Right ventricle myocardium inferior (tissue), 1 donor: ENCODE data around the gene ARHGAP30. TPM values are rescaled to one million over a fixed set of nuclear protein-coding genes. Genes with fewer than 3 reads are reported as not detected.
"Not testable (repeated sequence)": the region's sequence is repeated elsewhere in the genome, so short reads cannot be mapped to it uniquely, and the experiment has no call there.

Experiments used
- ATAC-seq: fragments of 200-7000 bp; cut with Tn5 transposase; one replicate; pipeline ENCODE4 v1.9.1; 2020; ENCODE audit warnings: mild to moderate bottlenecking, moderate library complexity
- DNase-seq: peaks from one replicate; pipeline ENCODE4 v3.0.0; 2021; ENCODE audit errors: missing footprints
- intact Hi-C: fragments of 100-400 bp; cut with DNase I; formaldehyde crosslinking; loops from one replicate; pipeline ENCODE4 v1.11.0; 2022
- total RNA-seq: library from RNA; stranded (reverse); fragmentation: NEBNext Ultra II Directional; extraction: Animal tissue kit (Norgen Biotek cat#: 25700); gene quantifications from one replicate; pipeline ENCODE4 v1.2.1, GENCODE V29; 2021
- donor health status: DM: no; HTN: yes; CAD: no; lungs with severe emphysema.

ARHGAP30 gene
- total RNA-seq, 1 donor from 2014 or later, result 3.7 TPM

DNA sequence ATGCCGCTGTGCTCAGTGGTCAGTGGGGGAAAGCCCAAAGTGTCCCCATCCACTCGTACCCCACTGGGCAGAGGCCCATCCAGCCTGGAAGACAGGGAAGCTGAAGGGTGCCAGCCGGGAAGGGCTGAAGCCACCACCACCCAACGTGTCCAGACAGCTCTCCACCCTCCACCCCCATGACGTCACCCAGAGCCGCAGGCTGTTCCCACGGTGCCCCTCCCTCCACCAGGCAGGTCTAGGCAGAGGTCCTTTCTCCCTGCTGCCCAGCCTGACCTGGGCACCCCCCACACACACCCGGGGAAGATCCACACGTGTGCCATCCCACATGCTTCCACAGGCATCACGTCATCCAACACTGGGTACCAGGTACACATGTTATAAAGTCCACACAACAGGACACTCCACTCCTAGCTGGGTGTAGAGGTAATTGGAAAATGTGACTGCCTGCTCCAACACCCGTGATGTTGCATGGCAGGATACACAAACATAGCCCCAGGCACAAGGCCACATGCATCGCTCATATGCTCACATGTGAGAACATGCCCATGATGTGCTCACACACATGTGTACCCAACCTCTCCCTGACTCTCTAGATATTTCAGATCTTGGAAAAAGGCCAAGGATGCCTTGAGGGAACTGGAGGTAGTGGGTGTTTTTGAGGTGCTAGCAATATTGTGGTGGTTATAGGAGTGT, 5.1 kb upstream of the ARHGAP30 start:
- ATAC-seq (no peak), DNase-seq (no peak)
- intact Hi-C loops, result no loop called here

DNA sequence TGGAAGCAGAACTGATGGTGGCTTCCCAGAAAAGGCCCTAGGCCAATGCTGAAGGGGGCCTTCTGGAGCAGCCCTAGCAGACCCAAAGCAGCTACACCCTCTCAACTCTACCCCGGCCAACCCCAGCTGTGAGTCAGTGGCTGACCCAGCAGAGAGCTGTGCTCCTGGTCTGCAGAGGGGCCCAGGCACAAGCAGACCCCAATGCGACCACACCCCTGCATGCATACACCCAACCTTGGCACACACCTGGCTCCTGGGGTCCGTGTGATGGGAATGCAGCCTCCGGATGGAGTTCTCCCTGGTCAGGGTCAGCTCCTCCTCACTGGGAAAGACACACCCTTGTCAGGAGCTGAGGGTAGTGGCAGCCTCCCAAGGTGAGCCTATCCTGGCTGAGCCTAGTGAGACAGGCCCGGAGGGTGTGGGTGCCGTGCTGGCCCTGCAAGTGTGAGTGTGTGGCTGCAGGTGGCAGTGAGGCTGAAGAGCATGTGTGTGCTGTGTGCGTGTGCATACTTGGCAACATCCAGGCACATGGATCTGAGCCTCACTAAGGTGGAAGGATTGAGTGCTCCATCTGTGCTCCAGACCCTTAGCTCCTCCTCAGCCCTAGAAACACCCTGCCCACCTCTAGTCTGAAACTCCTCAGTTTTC, 3.9 kb upstream of the ARHGAP30 start:
- intact Hi-C loops, result no loop called here
- ATAC-seq, result no peak

DNA sequence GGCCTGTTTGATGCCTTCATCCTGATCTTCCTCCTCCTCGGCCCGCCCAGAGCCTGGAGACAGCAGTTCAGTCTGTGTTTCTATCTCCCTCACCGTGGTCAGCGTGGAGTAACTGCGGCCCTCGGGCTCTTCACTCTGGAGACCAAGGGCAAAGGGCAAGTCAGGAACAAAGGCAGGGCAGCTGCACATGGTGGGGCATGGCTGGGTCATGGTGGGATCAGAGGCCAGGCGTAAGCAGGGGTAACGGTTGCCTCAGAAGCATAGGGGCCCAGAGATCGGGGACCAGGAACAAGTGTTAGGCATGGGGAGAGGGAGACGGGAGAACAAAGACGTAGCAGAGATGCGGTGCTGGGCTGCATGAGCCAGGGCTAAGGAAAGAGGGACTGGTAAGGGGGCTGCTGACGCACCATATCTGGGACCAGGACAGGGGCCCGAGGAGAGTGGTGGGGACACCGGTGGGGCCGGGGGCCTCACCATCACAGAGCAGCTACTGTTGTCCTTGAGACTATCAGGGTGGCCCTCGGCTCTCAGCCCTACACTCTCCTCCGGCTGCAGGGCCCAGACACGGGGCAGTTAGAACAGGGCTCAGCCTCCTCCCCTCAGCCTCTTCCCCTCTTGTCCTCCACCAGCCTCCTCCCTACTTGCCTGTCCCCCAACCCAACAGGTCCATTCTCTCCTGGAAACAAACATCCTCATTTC, 3.2 kb upstream of the ARHGAP30 start:
- intact Hi-C loops, result no loop called here
- no peak for ATAC-seq
- DNase-seq, result no peak

More for the DNA sequence above, 3.9 kb upstream of the ARHGAP30 start:
- DNase-seq, result no peak

DNA sequence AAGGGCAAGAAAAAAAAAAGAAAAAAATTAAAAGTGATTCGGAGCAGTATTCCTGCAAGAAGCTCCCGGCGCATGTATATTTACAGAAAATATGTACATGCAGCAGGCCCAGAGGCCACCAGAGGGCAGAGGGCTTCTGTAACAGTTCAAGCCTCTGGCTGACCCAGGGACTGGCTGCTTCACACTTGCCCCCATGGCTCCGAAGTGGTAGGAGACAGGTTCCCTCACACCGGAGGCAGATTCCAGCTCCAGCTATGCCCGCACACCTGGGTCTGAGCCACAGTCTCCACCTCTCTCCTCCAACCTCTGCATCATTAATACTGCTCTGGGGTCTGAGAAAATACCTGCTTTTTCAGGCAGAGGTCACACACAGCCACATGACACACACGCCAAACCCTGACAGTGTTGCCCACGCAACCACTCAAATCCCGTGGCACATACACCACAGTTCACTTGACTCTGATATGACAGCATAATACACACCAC, 2.2 kb upstream of the ARHGAP30 start:
- ATAC-seq (peak; percentile 52), DNase-seq (peak; percentile 89)
- intact Hi-C loops, result no loop called here

DNA sequence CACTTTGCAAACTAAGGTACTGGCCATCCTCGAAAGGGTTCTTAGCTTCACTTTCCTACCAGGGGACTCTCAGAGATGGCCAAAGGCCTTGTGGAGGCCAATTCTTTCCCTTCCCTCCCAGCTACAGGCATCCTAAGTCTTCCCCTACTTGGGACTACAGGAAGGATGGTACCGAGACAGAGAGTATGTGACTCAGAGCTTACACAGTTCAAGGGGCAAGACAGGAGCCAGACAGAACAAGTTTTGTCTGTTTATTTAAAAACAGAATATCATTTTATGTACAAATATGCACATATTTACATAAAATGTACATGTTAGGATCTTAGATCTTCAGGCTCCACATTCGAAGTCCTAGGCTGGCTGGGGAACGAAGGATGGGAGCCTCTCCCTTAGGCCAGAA, 1.1 kb upstream of the ARHGAP30 start:
- intact Hi-C loops, result no loop called here
- no peak for DNase-seq
- ATAC-seq, result no peak

DNA sequence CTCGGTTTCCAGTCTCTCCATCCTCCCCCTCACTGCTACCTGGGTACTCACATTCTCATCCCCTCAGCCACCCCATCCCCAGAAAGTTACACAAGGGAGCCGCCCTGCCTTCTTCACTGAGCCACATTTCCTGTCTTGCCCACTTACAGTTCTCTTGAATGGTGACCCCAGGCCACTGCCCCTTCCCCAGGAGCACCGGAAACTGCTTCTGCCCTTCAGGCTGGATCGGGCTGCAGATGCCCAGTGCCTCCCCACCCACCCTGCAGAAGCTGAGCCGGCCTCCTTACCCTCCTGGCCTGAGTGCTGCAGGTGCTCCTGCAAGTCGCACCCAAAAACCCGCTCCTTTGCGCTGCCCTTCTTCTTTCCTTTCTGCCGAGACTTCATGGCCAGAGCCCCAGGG, 450 bp downstream of the ARHGAP30 start:
- ATAC-seq (no peak), DNase-seq (no peak)
- intact Hi-C loops, result no loop called here

DNA sequence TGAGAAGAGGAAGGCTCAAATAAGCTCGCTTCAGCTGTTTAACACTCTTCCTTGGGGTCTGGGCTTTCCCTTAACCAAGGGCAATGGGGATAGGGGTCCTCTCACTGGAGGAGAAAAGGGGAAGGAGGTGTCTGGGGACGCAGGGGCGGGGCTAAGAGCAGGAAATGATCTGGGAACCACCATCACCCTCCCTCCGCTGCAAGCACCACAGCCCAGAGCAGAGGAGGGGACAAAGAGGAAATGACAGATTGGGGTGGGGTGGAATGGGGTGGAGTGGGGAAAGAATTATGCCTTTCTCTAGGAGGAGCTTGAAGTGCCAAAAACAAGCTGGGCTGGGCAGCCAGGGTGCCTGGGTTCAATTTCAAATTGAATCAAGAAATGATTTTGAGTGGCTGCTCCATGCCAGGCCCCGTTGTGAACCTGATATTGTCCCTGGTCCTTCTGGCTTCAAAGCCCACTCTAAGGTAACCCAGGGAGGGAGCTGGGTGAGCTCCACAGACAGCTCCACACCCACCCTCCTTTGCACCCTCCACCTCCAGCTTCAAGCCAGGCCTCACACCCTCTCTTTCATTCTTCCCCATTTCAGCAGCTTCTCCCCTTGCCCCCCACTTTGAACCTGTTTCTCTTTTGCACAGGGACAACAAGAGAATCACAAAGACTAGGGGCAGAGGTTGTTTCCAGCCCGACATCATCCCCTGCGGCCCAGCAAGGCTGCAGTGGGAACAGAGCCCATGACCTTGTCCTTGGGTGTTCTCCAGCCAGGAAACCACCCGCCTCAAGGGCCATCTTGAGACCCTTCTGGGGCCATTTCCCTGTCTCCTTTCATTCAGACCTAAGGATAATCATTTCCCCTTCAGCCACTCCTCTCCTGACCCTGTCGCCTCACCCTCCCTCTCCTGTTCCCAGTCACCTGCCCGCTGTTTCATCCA, 1.1 kb downstream of the ARHGAP30 start:
- intact Hi-C loops, result no loop called here
- DNase-seq, result peak; percentile 87
- peak; percentile 73 for ATAC-seq

DNA sequence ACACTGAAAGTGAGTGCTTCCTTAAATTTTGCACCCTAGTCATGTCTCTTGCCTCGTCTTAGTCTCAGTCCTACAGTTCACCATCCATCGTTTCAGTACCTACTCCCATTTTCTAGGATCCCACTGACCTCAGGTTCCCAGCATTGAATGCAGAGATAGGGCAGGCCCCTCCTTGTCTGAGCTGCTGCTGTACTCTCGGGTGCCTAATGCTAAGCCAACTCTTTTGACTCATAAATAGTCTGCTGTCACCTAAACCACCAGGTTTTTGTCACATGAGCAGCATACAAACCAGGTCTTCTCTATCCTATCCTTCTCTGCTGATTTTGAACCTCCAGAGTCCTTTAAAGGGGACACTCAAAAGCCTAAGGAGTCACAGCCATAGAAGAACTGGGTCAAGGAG, 3.0 kb downstream of the ARHGAP30 start:
- ATAC-seq, result no peak
- no peak for DNase-seq
- intact Hi-C loops, result no loop called here

DNA sequence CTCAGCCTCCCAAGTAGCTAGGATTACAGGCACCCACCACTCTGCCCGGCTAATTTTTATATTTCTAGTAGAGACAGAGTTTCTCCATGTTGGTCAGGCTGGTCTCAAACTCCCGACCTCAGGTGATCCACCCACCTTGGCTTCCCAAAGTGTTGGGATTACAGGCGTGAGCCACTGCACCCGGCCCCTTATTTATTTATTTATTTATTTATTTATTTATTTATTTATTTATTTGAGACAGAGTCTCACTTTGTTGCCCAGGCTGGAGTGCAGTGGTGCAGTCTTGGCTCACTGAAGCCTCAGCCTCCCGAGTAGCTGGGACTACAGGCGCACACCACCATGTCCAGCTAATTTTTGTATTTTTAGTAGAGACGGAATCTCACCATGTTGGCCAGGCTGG, 4.0 kb downstream of the ARHGAP30 start:
- DNase-seq, ATAC-seq, intact Hi-C loops: not testable (repeated sequence)

DNA sequence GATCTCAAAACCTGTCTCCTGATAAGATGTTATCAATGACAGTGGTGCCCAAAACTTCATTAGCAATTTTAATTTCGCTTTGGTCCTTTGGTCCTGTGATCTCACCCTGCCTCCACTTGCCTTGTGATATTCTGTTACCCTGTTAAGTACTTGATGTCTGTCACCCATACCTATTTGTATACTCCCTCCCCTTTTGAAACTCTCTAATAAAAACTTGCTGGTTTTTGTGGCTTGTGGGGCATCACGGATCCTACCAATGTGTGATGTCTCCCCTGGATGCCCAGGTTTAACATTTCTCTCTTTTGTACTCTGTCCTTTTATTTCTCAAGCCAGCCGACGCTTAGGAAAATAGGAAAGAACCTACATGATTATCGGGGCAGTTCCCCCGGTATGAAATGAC, 5.8 kb downstream of the ARHGAP30 start:
- ATAC-seq, DNase-seq, intact Hi-C loops: not testable (repeated sequence)

DNA sequence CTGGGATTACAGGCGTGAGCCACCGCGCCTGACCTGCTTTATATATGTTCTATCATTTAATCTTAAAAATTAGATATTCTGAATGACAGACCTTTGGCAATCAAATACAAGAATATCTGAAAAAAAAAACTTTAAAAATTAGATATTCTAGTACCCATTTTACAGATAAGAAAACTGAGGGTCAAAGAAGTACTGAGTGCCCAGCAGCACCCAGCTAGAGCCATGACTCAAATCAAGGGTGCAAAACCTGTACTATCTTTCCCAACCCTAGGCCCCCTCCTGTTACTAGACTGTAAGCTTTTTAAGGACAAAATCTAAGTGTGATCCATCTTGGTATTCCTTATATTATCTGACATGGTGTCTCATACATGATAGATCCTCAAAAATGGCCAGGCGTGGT, 8.3 kb downstream of the ARHGAP30 start:
- intact Hi-C loops, result no loop called here
- ATAC-seq (no peak), DNase-seq (no peak)

DNA sequence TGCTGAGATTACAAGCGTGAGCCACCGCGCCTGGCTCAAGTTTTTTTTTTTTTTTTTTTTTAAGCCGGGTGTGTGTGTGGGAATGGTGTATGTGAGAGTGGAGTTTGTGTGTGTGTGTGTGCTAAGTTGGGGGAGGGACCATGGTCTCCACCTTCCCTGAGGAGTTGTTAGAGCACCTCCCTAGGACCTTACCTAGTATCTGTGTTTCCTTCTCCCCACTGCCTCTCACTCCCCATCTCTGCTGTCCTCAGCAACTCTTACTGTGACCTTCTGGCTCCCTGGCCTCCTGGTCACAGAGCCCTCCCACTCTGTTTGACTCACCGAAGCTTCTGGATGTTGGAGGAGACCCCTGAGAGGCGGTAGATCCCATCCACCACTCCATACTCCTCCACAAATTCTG, 10.4 kb downstream of the ARHGAP30 start:
- ATAC-seq (no peak), DNase-seq (no peak)
- intact Hi-C loops, result no loop called here

DNA sequence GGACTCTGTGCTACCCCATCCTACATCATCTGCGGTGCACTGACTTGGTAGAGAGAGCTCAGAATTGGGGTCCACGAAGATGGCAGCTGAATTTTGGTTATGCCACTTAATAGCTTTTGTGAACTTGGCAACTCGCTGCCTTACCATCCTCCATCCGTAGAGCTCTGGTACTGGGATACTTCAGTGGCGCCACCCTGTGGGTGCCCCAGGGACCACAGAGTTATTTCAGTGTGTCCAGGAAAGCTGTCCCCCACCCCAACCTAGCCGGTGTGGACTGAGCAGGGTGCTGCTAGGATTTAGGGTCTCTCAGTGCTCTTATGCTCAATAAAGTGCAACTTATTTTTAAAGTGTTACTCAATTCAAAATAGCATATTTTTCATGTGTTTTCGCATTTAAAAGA, 14.9 kb downstream of the ARHGAP30 start:
- intact Hi-C loops, result no loop called here
- no peak for DNase-seq

DNA sequence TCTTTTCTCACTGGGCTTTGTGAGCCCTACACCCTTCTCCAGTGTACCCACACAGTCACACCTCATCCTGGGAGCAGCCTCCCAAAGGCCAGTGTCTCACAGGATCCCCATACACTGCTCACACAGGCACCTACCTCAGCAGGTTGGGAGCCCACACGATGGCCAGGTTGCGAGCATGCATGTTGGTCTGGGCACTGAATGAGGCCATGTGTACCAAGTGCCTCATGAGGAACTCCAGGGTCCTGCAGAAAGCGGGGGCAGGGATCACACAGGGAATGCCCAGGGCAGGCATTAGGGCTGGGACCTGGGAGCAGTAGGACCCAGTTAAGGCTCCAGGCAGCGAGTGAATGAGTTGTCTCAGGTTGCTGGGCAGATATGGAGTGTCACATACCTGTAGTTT, 15.5 kb downstream of the ARHGAP30 start:
- intact Hi-C loops, result no loop called here
- DNase-seq (no peak), ATAC-seq (no peak)

More for the DNA sequence above, 14.9 kb downstream of the ARHGAP30 start:
- ATAC-seq, result no peak

DNA sequence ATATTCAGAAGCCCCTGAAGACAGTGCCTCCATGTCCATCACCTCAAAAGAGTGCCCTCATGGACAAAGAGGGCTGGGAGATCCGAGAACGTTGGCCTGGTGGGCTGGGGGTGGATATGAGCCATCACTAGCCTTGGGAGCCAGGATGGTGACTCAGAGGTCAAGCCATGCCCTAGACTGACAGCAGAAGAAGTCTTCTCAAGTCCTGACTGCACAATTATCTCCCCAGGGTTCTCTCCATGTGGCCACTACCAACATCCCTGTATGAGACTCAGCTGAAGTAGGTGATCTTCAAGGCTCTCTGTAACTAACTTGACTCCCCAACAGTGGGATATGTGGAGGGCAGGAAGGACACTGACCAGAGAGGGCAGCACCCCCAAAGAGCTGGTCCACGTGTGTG, 16.8 kb downstream of the ARHGAP30 start:
- ATAC-seq, result no peak
- no peak for DNase-seq
- intact Hi-C loops, result no loop called here

DNA sequence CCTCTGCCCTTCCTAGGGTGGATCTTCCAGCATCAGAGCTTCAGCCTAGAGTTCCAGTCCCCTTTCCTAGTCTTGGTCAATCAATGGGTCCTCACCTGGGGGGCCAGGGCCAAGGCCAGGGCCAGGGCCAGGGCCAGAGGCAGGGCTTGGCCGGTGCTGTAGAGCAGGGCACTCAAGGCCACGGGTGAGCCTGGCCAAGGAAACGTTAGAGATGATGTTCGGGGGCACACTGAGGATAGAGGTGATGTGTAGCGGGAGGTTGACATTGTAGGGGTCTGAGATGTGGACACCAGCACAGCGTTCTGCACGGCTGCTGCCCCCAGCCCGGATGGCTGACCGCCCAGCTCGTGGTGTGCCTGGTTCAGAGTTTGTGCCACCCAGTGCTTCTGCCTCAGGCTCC, 18.5 kb downstream of the ARHGAP30 start:
- no peak for ATAC-seq
- intact Hi-C loops, result no loop called here

DNA sequence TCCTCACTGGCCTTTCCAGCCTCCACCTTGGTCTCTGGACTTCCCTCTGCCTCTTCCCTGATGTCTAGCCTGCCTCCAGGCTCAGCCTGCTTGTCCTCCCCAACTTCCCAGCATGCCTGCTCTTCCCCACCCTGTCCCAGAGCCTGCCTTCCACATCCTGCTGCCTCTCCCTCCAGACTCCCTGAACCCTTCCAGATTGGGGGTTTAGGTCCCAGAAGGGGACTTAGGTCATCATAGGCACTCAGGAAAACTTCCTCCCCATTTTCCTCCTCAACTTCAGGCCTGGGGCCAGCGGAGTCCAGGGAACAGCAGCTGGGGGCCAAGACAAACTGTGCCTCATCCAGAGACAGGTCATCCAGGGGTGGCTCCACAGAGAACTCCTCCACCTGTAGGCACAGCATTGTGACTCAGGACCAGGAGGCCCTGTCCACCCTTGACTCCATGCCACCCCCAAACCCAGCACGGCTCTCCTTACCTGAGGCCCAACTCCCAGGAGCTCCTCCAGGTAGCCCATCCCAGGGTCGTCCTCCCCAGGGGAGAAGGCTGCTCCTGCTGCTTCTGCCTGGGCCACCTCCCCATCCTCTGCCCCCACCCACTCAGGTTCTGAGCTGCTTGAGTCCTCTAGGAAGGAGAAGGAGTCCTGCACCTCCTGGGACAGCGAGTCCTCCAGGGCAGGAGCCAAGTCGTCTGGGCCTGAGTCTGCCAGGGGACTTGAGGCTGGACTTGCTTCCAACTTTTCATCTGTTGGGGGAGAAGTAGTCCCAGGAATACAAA, 20.6 kb downstream of the ARHGAP30 start:
- intact Hi-C loops, result loop anchor here (5.0 kb wide), 1 partner anchor 83 kb away; the partner anchor contains the start of gene DEDD
- DNase-seq, result no peak
- ATAC-seq, result no peak

More for the DNA sequence above, 18.5 kb downstream of the ARHGAP30 start:
- no peak for DNase-seq
